Tibial artery (tissue), 4 donors: ENCODE data around the gene CSRNP3.

Experiments
- DNase-seq, 2 donors: peaks; one replicate each; pipeline ENCODE4 v3.0.0-alpha.2; 2019
- H3K27ac ChIP-seq, 2 donors: fragments of 200-600 bp; sonication (generic) in 1 of 2; 1 replicate in 1 of 2; 2 replicates in 1 of 2; pipeline ENCODE4 v1.5.1; 2018 to 2019; ENCODE audit warnings: mild to moderate bottlenecking in 1 of 2
- H3K27me3 ChIP-seq, 2 donors: fragments of 200-600 bp; sonication (generic) in 1 of 2; one replicate each; pipeline versions ENCODE4 v1.5.1 to v1.6.0; 2016 to 2019
- H3K36me3 ChIP-seq, 3 donors: fragments of 200-600 bp; sonication (generic) in 2 of 3; one replicate each; pipeline ENCODE4 v1.5.1; 2016 to 2019; ENCODE audit warnings: mild to moderate bottlenecking in 2 of 3
- H3K4me1 ChIP-seq, 4 donors: fragments of 200-600 bp; sonication (generic) in 2 of 4; 1 replicate in 3 of 4; 2 replicates in 1 of 4; pipeline ENCODE4 v1.5.1; 2016 to 2019
- H3K4me3 ChIP-seq, 2 donors: fragments of 200-600 bp; sonication (generic) in 1 of 2; 1 replicate in 1 of 2; 2 replicates in 1 of 2; pipeline ENCODE4 v1.5.1; 2018 to 2019; ENCODE audit warnings: mild to moderate bottlenecking in 2 of 2
- H3K9me3 ChIP-seq, 3 donors: fragments of 200-600 bp; sonication (generic) in 1 of 3; one replicate each; pipeline ENCODE4 v1.5.1; 2016 to 2019
- CTCF ChIP-seq, 2 experiments: fragments of 200-600 bp in 1 of 2; fragments of 450-650 bp in 1 of 2; IDR thresholded peaks; one replicate each; pipeline ENCODE4 v1.5.1; 2017 to 2019; ENCODE audit warnings: antibody characterized with exemption in 2 of 2, mild to moderate bottlenecking in 1 of 2, moderate library complexity in 1 of 2
- intact Hi-C: fragments of 100-400 bp; cut with DNase I; formaldehyde crosslinking; loops from one replicate; pipeline ENCODE4 v1.15.0; 2023; ENCODE audit warnings: low total_unique reads

CSRNP3 gene

GRCh38 chr2:165471349-165471950 is 2.0 kb downstream of the CSRNP3 start:
- no peak overlapping the region for H3K4me3 ChIP-seq
- DNase-seq: no peak
- H3K27me3 ChIP-seq: no peaks in the 10 kb centered on the region
- intact Hi-C loops: no loop called here
- H3K27ac ChIP-seq: no peak overlapping the region
- H3K4me1 ChIP-seq: peaks cover 0 to 14% (median 0%) of the 10 kb centered on the region in 4 donors
- no peaks in the 10 kb centered on the region for H3K36me3 ChIP-seq
- H3K9me3 ChIP-seq: no peaks in the 10 kb centered on the region
- TF ChIP-seq CTCF (IDR thresholded peaks at IDR 0.05): no peak

- H3K27ac ChIP-seq: no peak overlapping the region
- no peaks in the 10 kb centered on the region for H3K27me3 ChIP-seq
- peaks cover 0 to 14% (median 0%) of the 10 kb centered on the region in 4 donors for H3K4me1 ChIP-seq
- DNase-seq: no peak
- H3K4me3 ChIP-seq: no peak overlapping the region
- no peak for TF ChIP-seq CTCF (IDR thresholded peaks at IDR 0.05)
- intact Hi-C loops: no loop called here
- no peaks in the 10 kb centered on the region for H3K36me3 ChIP-seq
- H3K9me3 ChIP-seq: no peaks in the 10 kb centered on the region
Observed at GRCh38 chr2:165472922-165473321, 3.4 kb downstream of the CSRNP3 start.

- intact Hi-C loops: no loop called here
- Histone ChIP-seq H3K27ac (no peak overlapping the region), H3K9me3 (no peaks in the 10 kb centered on the region), H3K27me3 (no peaks in the 10 kb centered on the region), H3K4me3 (no peak overlapping the region), H3K4me1 (peaks cover 0 to 14% (median 0%) of the 10 kb centered on the region in 4 donors), H3K36me3 (no peaks in the 10 kb centered on the region)
- TF ChIP-seq CTCF (IDR thresholded peaks at IDR 0.05): no peak
- no peak for DNase-seq
Observed at GRCh38 chr2:165474619-165475276, 5.2 kb downstream of the CSRNP3 start.

GRCh38 chr2:165475277-165476004 is 5.9 kb downstream of the CSRNP3 start:
- TF ChIP-seq CTCF (IDR thresholded peaks at IDR 0.05): no peak
- no peaks in the 10 kb centered on the region for H3K36me3 ChIP-seq
- H3K9me3 ChIP-seq: no peaks in the 10 kb centered on the region
- intact Hi-C loops: no loop called here
- peaks cover 0 to 9% (median 0%) of the 10 kb centered on the region in 4 donors for H3K4me1 ChIP-seq
- DNase-seq: no peak
- no peak overlapping the region for H3K4me3 ChIP-seq
- no peaks in the 10 kb centered on the region for H3K27me3 ChIP-seq
- no peak overlapping the region for H3K27ac ChIP-seq

GRCh38 chr2:165479856-165480255 is 10.4 kb downstream of the CSRNP3 start:
- no peak for TF ChIP-seq CTCF (IDR thresholded peaks at IDR 0.05)
- Histone ChIP-seq H3K4me3 (no peak overlapping the region), H3K4me1 (no peaks in the 10 kb centered on the region), H3K27me3 (no peaks in the 10 kb centered on the region), H3K36me3 (no peaks in the 10 kb centered on the region), H3K27ac (no peak overlapping the region), H3K9me3 (peaks cover 0 to 7% (median 5%) of the 10 kb centered on the region in 3 donors)
- no peak for DNase-seq
- intact Hi-C loops: no loop called here
